IPS-15b (cell line): ENCODE results near the gene CTNNBIP1.
A peak's percentile ranks its signal among the peaks of the same experiment; 100 is the strongest.

Source experiments
- H3K27me3 ChIP-seq: one replicate; pipeline ENCODE4 v1.6.1; 2013; ENCODE audit warnings: low read length; ENCODE audit not compliant: control insufficient read depth, insufficient read depth
- H3K36me3 ChIP-seq: one replicate; pipeline ENCODE4 v1.6.1; 2013; ENCODE audit warnings: low read length; ENCODE audit not compliant: control insufficient read depth, insufficient read depth
- H3K4me1 ChIP-seq: one replicate; pipeline ENCODE4 v1.6.1; 2013; ENCODE audit warnings: mild to moderate bottlenecking, low read length; ENCODE audit not compliant: control insufficient read depth, insufficient read depth
- H3K4me3 ChIP-seq: one replicate; pipeline ENCODE4 v1.5.1; 2013; ENCODE audit warnings: low read depth, low read length
- H3K9ac ChIP-seq: one replicate; pipeline ENCODE4 v1.6.1; 2013; ENCODE audit warnings: low read depth, mild to moderate bottlenecking, low read length
- H3K9me3 ChIP-seq: one replicate; pipeline ENCODE4 v1.6.1; 2013; ENCODE audit warnings: mild to moderate bottlenecking, low read length; ENCODE audit not compliant: control insufficient read depth, insufficient read depth

Gene CTNNBIP1

GRCh38 chr1:9848022-9848421 lies 62.0 kb downstream of the CTNNBIP1 start:
- no peaks in the 10 kb centered on the region for H3K9me3 ChIP-seq
- H3K4me3 ChIP-seq, result no peak overlapping the region
- no peaks in the 10 kb centered on the region for H3K36me3 ChIP-seq
- H3K9ac ChIP-seq, result no peak overlapping the region
- no peaks in the 10 kb centered on the region for H3K27me3 ChIP-seq
- peaks cover 13% of the 10 kb centered on the region for H3K4me1 ChIP-seq

GRCh38 chr1:9847269-9847668 lies 62.8 kb downstream of the CTNNBIP1 start:
- H3K36me3 ChIP-seq, result no peaks in the 10 kb centered on the region
- H3K4me3 ChIP-seq, result no peak overlapping the region
- H3K9ac ChIP-seq, result no peak overlapping the region
- no peaks in the 10 kb centered on the region for H3K9me3 ChIP-seq
- no peaks in the 10 kb centered on the region for H3K27me3 ChIP-seq
- peaks cover 13% of the 10 kb centered on the region for H3K4me1 ChIP-seq

- no peaks in the 10 kb centered on the region for H3K36me3 ChIP-seq
- no peak overlapping the region for H3K9ac ChIP-seq
- H3K27me3 ChIP-seq, result no peaks in the 10 kb centered on the region
- peaks cover 13% of the 10 kb centered on the region for H3K4me1 ChIP-seq
- H3K9me3 ChIP-seq, result no peaks in the 10 kb centered on the region
- peak overlapping the region; percentile 43 for H3K4me3 ChIP-seq
Measured at GRCh38 chr1:9846611-9847171, 63.4 kb downstream of the CTNNBIP1 start.

- Histone ChIP-seq H3K4me1 (peaks cover 11% of the 10 kb centered on the region), H3K4me3 (no peak overlapping the region), H3K27me3 (no peaks in the 10 kb centered on the region), H3K9me3 (no peaks in the 10 kb centered on the region), H3K9ac (no peak overlapping the region), H3K36me3 (no peaks in the 10 kb centered on the region)
Measured at GRCh38 chr1:9845914-9846313, 64.2 kb downstream of the CTNNBIP1 start.

DNA sequence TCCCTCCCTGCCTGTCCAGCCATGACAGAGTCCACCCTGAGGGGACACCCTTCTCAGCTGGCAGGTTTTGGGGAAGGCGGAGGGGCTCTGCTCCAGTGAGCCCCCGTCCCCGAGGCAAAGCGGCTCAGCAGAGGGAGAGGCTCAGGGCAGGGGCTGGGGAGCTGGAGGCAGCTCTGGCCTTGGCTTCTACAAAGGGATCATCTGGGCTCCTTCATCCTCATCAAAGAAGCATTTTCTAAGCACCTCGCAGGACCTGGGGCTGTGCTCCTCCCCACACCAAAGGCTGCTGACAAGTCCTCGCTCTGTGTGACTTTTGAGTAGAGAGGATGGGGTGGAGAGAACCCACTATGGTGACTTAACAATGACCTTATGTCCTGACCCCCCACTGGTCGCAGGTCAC lies 65.3 kb downstream of the CTNNBIP1 start:
- Histone ChIP-seq H3K4me3 (no peak overlapping the region), H3K4me1 (peaks cover 7% of the 10 kb centered on the region), H3K9ac (no peak overlapping the region)

GRCh38 chr1:9844106-9844505 lies 66.0 kb downstream of the CTNNBIP1 start:
- Histone ChIP-seq H3K4me3 (no peak overlapping the region), H3K4me1 (peaks cover 7% of the 10 kb centered on the region), H3K9me3 (no peaks in the 10 kb centered on the region), H3K36me3 (no peaks in the 10 kb centered on the region), H3K9ac (no peak overlapping the region), H3K27me3 (no peaks in the 10 kb centered on the region)

More for the DNA sequence above, 65.3 kb downstream of the CTNNBIP1 start:
- Histone ChIP-seq H3K27me3 (no peaks in the 10 kb centered on the region), H3K9me3 (no peaks in the 10 kb centered on the region), H3K36me3 (no peaks in the 10 kb centered on the region)

DNA sequence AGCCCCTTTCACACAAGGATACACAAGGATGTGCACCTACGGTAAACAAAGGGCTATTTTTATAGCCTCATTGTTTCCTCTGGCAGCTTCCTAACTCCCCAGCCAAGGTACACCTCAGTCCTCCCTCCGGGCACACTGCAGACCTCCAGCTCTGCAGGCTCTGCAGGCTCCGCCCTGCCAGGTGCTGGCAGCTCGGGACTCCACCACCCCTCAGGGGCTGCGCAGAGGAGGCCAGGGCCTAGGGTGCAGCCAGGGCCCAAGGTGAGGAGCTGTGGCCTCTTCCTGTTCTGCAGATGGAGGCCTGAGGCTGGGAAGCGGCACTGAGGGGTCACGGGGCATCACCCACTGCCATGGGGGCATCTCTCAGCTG lies 66.5 kb downstream of the CTNNBIP1 start:
- Histone ChIP-seq H3K27me3 (no peaks in the 10 kb centered on the region), H3K4me3 (no peak overlapping the region), H3K9me3 (no peaks in the 10 kb centered on the region), H3K9ac (no peak overlapping the region), H3K4me1 (peaks cover 7% of the 10 kb centered on the region), H3K36me3 (no peaks in the 10 kb centered on the region)

- H3K36me3 ChIP-seq, result no peaks in the 10 kb centered on the region
- no peak overlapping the region for H3K4me3 ChIP-seq
- H3K9ac ChIP-seq, result no peak overlapping the region
- H3K4me1 ChIP-seq, result peaks cover 7% of the 10 kb centered on the region
- H3K27me3 ChIP-seq, result no peaks in the 10 kb centered on the region
- no peaks in the 10 kb centered on the region for H3K9me3 ChIP-seq
Measured at GRCh38 chr1:9842781-9843575, 67.1 kb downstream of the CTNNBIP1 start.

DNA sequence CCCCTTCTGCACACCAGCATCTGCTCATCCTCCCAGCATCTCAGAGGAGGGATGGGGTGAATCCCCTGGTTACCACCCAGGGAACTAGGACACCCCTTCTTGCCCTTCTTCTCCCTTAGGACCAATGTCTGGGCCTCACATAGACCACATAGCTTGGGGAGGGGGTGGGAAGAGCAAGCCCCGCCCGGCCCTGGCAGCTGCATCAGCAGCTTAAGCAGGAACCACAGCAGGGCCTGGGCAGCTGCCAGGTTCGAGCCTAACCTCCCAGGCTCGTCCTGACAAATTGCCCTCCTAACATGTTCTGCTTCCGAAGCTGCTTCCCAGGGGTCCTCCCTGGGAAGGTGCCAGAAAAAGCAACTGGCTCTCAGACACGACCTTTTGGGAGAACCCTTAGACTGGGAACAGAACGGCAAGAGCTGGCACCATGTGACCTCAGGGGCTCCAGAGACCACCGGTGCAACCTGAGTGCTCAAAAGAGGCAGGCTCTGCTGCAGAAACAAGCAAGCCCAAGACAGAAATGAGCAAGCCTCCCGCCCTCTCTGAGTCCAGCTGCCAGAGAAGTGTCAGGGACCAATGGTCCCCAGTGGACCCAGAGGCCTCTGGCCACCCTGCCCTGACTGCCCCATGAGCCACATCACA lies 67.9 kb downstream of the CTNNBIP1 start:
- Histone ChIP-seq H3K9ac (no peak overlapping the region), H3K4me1 (peaks cover 7% of the 10 kb centered on the region), H3K9me3 (no peaks in the 10 kb centered on the region), H3K27me3 (no peaks in the 10 kb centered on the region), H3K36me3 (no peaks in the 10 kb centered on the region), H3K4me3 (no peak overlapping the region)

- Histone ChIP-seq H3K9me3 (no peaks in the 10 kb centered on the region), H3K36me3 (no peaks in the 10 kb centered on the region), H3K4me1 (peaks cover 7% of the 10 kb centered on the region), H3K9ac (no peak overlapping the region), H3K27me3 (no peaks in the 10 kb centered on the region), H3K4me3 (no peak overlapping the region)
Measured at GRCh38 chr1:9841460-9841859, 68.6 kb downstream of the CTNNBIP1 start.

DNA sequence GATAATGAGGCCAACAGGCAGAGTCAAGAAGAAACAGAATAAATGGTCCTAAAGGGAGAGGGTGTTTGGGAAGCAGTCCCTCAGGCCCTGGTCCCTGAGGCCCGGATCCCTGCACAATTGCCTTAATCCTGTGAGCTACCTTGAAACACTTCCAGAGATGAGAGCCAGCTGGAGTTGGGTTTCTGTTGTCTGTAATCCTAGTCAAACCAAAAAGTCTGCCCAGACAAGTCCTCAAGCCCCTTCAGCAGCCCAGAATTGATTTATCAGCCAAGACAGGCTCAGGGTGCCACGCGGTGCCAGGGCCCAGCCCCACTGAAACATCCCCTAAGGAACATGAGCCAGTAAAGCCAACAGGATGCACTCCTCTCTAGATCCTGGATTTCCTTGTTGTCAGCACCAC lies 69.9 kb downstream of the CTNNBIP1 start:
- no peaks in the 10 kb centered on the region for H3K27me3 ChIP-seq
- no peak overlapping the region for H3K9ac ChIP-seq
- no peaks in the 10 kb centered on the region for H3K36me3 ChIP-seq
- no peaks in the 10 kb centered on the region for H3K9me3 ChIP-seq
- H3K4me1 ChIP-seq, result peaks cover 5% of the 10 kb centered on the region
- H3K4me3 ChIP-seq, result no peak overlapping the region

GRCh38 chr1:9838946-9839345 lies 71.1 kb downstream of the CTNNBIP1 start:
- H3K9me3 ChIP-seq, result no peaks in the 10 kb centered on the region
- H3K9ac ChIP-seq, result no peak overlapping the region
- no peaks in the 10 kb centered on the region for H3K36me3 ChIP-seq
- H3K27me3 ChIP-seq, result no peaks in the 10 kb centered on the region
- H3K4me3 ChIP-seq, result no peak overlapping the region
- H3K4me1 ChIP-seq, result peaks cover 5% of the 10 kb centered on the region
